Lung (tissue), 12 donors: Measurements from ENCODE around the gene GATB. TPM values are rescaled to one million over a fixed set of nuclear protein-coding genes. Genes with fewer than 3 reads are reported as not detected.

Experiments
- ATAC-seq: fragments of 200-7000 bp; cut with Tn5 transposase; one replicate; pipeline ENCODE4 v1.9.1; 2020; ENCODE audit warnings: moderate number of reproducible peaks; ENCODE audit not compliant: insufficient read depth, low FRiP score
- DNase-seq, 3 donors: peaks; one replicate each; pipeline ENCODE4 v3.0.0-alpha.2; 2013 to 2017
- H3K27ac ChIP-seq, 2 donors: one replicate each; pipeline ENCODE4 v1.5.1; 2013; ENCODE audit warnings: mild to moderate bottlenecking in 2 of 2, moderate library complexity in 2 of 2, control low read depth in 1 of 2, inconsistent platforms in 1 of 2, low read depth in 1 of 2, low read length in 1 of 2
- H3K27me3 ChIP-seq, 3 donors: one replicate each; pipeline ENCODE4 v1.5.1; 2013; ENCODE audit warnings: low read length in 2 of 3; ENCODE audit not compliant: control insufficient read depth in 3 of 3, insufficient read depth in 3 of 3
- H3K36me3 ChIP-seq, 4 donors: one replicate each; pipeline ENCODE4 v1.5.1; 2013; ENCODE audit warnings: low read length in 4 of 4, mild to moderate bottlenecking in 1 of 4, moderate library complexity in 1 of 4; ENCODE audit not compliant: control insufficient read depth in 4 of 4, insufficient read depth in 4 of 4
- H3K4me1 ChIP-seq, 5 donors: one replicate each; pipeline ENCODE4 v1.5.1; 2013; ENCODE audit warnings: low read length in 5 of 5, mild to moderate bottlenecking in 2 of 5, moderate library complexity in 1 of 5; ENCODE audit not compliant: control insufficient read depth in 5 of 5, insufficient read depth in 5 of 5
- H3K4me3 ChIP-seq: one replicate; pipeline ENCODE4 v1.5.1; 2013; ENCODE audit warnings: mild to moderate bottlenecking, control low read depth, moderate library complexity
- H3K9ac ChIP-seq, 2 donors: one replicate each; pipeline ENCODE4 v1.5.1; 2013; ENCODE audit warnings: low read length in 2 of 2, control low read depth in 1 of 2; ENCODE audit not compliant: insufficient read depth in 1 of 2
- H3K9me3 ChIP-seq, 4 donors: one replicate each; pipeline ENCODE4 v1.5.1; 2013; ENCODE audit warnings: low read length in 3 of 4, mild to moderate bottlenecking in 1 of 4, moderate library complexity in 1 of 4; ENCODE audit not compliant: control insufficient read depth in 4 of 4, insufficient read depth in 3 of 4
- WGBS, 2 donors: extraction: QIAGEN DNeasy Blood & Tissue Kit; methylation state at CpG; one replicate each; pipeline ENCODE4 v1.1.7; 2013; 5-methylcytosine and 5-hydroxymethylcytosine counted together
- polyA plus RNA-seq, 2 donors: library from polyadenylated mRNA; stranded (reverse); fragments of 200-250 nt; gene quantifications; one replicate each; pipeline ENCODE4 v1.2.1, GENCODE V29; 2013
- total RNA-seq, 2 donors: library from RNA; depleted of rRNA in 1 of 2; stranded (reverse); fragments of >200 nt in 1 of 2; gene quantifications; one replicate each; pipeline ENCODE4 v1.2.1, GENCODE V29; 2014 to 2021
- TF ChIP-seq, protein P1 (sequence below): IDR thresholded peaks from 2 replicates; pipeline ENCODE4 v1.5.1; 2012; ENCODE audit warnings: mild to moderate bottlenecking; ENCODE audit errors: control extremely low read depth, extremely low read depth
- donor health status: control.
- donor health status: control.
- donor health status: Bipolar disorder and iron deficiency.
- donor health status: healthy.
- donor health status: DM: yes; HTN: yes; CAD: no.

The GATB gene
- total and polyA plus RNA-seq, 4 donors: 11.0 to 18.4 (median 15.6) TPM

- TF ChIP-seq, protein P1, sequence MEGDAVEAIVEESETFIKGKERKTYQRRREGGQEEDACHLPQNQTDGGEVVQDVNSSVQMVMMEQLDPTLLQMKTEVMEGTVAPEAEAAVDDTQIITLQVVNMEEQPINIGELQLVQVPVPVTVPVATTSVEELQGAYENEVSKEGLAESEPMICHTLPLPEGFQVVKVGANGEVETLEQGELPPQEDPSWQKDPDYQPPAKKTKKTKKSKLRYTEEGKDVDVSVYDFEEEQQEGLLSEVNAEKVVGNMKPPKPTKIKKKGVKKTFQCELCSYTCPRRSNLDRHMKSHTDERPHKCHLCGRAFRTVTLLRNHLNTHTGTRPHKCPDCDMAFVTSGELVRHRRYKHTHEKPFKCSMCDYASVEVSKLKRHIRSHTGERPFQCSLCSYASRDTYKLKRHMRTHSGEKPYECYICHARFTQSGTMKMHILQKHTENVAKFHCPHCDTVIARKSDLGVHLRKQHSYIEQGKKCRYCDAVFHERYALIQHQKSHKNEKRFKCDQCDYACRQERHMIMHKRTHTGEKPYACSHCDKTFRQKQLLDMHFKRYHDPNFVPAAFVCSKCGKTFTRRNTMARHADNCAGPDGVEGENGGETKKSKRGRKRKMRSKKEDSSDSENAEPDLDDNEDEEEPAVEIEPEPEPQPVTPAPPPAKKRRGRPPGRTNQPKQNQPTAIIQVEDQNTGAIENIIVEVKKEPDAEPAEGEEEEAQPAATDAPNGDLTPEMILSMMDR: no peak
- Histone ChIP-seq H3K27me3 (no peaks in the 10 kb centered on the region), H3K4me3 (no peak overlapping the region), H3K9me3 (no peaks in the 10 kb centered on the region), H3K36me3 (peaks cover 0 to 8% (median 0%) of the 10 kb centered on the region in 4 donors), H3K4me1 (peaks cover 0 to 15% (median 3%) of the 10 kb centered on the region in 5 donors), H3K9ac (no peak overlapping the region), H3K27ac (no peak overlapping the region)
- ATAC-seq: no peak
- 83% methylated on average over 12 of the region's 12 CpGs for WGBS, 2 donors
- no peak for DNase-seq
Measured at GRCh38 chr4:151665022-151665784, 95.6 kb downstream of the GATB start.

- H3K9ac ChIP-seq: no peak overlapping the region
- TF ChIP-seq, protein P1: no peak
- H3K27ac ChIP-seq: no peak overlapping the region
- H3K4me1 ChIP-seq: peaks cover 0 to 18% (median 3%) of the 10 kb centered on the region in 5 donors
- peaks cover 0 to 4% (median 0%) of the 10 kb centered on the region in 4 donors for H3K36me3 ChIP-seq
- H3K9me3 ChIP-seq: no peaks in the 10 kb centered on the region
- no peak for DNase-seq
- no peaks in the 10 kb centered on the region for H3K27me3 ChIP-seq
- WGBS, 2 donors: 93 to 98% methylated on average over 2 of the region's 2 CpGs
- no peak for ATAC-seq
- H3K4me3 ChIP-seq: no peak overlapping the region
Measured at GRCh38 chr4:151664289-151664688, 96.5 kb downstream of the GATB start.

- WGBS, 2 donors: 94 to 97% methylated on average over 7 of the region's 7 CpGs
- ATAC-seq (no peak), DNase-seq (no peak)
- H3K9me3 ChIP-seq: no peaks in the 10 kb centered on the region
- no peaks in the 10 kb centered on the region for H3K27me3 ChIP-seq
- H3K27ac ChIP-seq: no peak overlapping the region
- peaks cover 0 to 19% (median 3%) of the 10 kb centered on the region in 5 donors for H3K4me1 ChIP-seq
- H3K9ac ChIP-seq: no peak overlapping the region
- TF ChIP-seq, protein P1: no peak
- H3K4me3 ChIP-seq: no peak overlapping the region
- H3K36me3 ChIP-seq: peaks cover 0 to 3% (median 0%) of the 10 kb centered on the region in 4 donors
Measured at GRCh38 chr4:151663109-151663508, 97.7 kb downstream of the GATB start.
